EH (cell line): Measurements from ENCODE around the gene AFF2.
"Not testable (repeated sequence)": the region's sequence is repeated elsewhere in the genome, so short reads cannot be mapped to it uniquely, and the experiment has no call there.

ENCODE experiments used
- DNase-seq: peaks from one replicate; pipeline ENCODE4 v3.0.0-alpha.2; 2015; ENCODE audit warnings: low read depth

Gene AFF2

DNA sequence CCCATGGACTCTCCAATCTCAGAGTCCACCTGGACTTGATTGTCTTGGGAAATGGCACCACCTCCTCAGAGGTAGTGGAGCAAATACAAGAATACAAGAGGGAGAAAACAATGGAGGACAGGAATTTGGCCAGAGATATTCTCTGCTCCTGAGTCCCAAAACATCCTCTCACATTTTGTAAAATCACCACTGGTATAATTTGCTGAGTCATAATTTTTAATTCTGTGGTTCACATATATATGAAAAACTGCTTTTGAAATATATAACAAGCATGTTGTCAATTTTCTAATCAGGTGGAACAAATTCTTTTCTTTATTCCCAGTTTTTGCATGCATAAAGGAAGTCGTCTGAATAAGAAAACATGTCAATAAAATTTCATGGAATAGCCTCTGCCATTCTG lies 356.1 kb downstream of the AFF2 start:
- DNase-seq = no peak

- no peak for DNase-seq
Measured at GRCh38 chrX:148865277-148866210, 365.1 kb downstream of the AFF2 start.

DNA sequence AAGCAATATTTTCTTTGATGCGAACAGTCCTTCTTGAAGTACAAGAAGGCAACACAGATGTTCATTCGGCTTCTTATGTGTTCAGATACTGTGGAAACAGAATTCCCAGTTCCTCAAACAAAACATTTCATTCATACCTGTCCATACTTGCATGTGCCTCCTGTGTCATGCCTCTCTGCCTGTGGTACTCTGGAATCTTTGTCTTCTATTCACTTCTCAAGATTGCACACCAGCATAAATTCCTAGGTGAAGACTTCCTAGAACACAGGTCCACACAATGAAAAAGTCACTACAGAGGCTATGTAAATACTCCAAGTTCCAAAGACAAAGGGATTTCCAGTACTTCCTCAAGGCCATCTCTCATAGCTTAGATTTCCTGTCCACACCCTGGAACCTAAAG lies 367.2 kb downstream of the AFF2 start:
- DNase-seq = no peak

DNA sequence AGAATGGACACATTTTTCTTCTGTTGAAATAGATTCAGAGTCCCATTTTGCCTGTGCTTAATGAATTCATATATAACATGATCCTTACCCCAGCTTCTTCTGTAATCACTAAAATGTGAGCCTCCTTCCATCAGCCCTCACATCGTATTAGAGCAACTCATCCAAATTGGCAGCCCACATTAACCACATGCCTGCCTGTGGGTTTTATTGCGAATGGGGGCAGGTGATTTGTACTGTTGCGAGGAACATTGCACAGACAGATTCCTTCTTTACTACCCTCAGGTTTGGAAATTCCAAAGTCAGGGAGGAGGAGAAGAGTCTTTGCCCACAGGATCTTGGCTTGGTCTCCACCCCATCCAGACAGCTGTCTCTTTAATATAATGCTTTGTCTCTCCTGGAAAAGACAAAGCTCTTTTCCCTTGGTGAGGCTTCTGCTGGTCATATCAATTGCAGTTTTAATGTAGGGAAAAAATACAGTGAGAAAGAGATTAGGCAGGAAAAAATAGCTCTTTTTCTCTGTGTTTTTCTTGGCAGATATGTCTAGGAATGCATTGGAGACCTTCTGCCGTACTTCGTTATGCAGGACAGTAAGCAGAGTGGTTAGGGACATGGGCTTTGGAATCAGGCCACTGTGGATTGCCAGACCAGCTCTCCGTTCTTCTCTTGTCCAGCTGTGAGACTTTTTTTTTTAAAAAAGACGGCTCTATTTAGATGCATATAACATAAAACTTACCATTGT lies 371.2 kb downstream of the AFF2 start:
- DNase-seq = peak; percentile 62

DNA sequence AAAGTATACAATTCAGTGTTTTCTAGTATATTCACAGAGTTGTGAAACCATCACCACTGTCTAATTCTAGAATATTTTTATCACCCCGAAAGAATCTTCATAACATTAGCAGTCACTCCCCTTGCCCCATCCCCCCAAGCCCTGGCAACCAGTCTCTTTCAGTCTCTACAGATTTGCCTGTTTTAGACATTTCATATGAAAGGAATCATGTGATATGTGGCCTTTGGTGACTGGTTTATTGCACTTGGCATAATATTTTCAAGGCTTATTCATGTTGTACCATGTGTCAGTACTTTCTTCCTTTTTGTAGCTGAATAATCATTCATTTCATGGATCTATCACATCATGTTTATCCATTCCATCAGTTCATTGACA lies 371.7 kb downstream of the AFF2 start:
- no peak for DNase-seq

DNA sequence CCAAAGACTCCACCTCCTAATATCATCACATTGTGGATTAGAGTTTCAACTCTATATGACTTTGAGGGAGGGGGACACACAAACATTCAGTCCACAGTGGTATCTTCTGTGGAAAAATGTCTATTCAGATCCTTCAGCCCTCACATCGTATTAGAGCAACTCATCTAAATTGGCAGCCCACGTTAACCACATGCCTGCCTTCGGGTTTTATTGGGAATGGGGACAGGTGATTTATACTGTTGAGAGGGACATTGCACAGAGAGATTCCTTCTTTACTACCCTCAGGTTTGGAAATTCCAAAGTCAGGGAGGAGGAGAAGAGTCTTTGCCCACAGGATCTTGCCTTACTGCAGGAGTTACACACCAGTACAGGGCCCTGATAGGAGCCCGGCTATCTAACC lies 372.5 kb downstream of the AFF2 start:
- DNase-seq = no peak

DNA sequence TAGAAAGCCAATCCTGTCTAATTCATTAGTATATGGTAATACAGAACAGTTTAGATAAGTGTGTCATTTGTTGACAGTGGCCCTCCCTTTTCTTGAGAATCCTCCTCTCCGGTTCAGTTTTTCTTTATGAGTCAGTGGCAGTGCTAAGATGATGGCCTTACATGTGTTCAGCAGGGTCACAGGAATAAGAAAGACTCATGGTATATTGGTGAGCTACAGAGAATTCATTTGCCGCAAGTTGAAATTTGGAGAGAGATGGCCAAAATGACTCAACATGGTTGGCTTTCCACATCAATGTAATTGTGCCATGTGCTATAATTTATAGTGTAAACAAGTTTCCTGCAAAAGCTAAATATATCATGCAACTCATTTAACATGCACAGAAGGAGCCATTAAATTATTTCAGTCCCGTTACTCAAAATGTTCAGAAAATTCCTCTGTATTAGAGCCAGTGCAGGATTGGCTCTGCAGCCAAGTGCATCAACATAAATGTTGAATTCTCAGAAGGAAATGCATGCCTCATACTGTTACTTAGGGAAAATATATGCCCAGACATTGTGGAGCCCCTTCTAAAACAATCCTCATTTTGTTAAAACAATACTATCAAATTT lies 374.3 kb downstream of the AFF2 start:
- peak; percentile 51 for DNase-seq

DNA sequence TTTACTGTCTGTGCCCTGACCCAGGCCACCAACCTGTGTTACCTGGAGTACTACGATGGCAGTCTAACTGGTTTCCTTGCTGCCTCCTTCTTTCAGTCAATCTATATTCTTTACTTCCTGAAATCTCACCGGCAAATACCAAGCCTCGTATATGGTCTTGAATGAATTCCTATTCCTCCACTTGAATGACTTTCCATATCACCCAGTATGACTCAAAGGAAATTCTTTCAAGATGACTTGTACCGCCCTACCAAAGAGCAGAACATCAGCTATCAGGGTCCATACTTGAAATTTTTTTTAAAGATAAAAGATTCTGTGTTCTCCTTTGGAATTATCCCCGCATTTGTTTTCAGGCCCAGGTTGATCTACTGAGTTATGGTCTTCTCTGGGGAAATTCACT lies 378.0 kb downstream of the AFF2 start:
- peak; percentile 57 for DNase-seq

DNA sequence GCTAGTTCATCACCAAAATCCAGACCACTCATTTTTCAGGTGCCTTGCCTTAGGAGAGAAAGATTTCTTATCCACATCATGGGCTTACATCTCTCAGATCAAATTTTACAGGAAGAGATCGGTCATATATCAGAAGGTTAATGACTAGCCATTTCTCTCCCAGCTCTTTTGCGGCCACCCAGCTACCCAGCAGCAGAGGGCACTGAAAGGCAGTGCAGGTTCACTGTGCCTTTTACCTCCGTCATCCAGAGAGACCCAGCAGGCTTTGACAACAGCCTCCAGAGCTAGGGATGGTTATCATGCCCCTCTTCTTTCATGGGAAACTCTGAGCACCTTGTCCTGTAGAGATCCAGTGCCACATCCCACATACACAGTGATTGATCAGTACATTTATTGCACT lies 384.8 kb downstream of the AFF2 start:
- DNase-seq = no peak

DNA sequence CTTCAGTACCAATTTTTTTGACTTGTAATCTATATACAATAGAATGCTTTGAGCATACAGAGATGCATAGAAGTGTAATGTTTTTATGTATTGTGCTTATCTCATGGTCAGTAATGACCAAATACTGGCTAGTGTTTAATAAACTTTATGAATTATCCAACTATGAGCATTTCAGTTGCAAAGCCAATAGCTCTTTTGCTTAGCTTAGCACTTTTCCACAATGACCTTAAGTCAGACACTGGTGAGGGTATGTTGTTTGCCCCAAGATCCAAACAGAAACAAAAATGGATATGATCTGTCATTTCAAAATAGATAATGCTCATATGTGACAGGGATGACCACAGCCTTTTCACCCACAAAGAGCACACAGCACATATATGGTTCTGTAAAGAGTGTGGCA lies 393.0 kb downstream of the AFF2 start:
- no peak for DNase-seq

DNA sequence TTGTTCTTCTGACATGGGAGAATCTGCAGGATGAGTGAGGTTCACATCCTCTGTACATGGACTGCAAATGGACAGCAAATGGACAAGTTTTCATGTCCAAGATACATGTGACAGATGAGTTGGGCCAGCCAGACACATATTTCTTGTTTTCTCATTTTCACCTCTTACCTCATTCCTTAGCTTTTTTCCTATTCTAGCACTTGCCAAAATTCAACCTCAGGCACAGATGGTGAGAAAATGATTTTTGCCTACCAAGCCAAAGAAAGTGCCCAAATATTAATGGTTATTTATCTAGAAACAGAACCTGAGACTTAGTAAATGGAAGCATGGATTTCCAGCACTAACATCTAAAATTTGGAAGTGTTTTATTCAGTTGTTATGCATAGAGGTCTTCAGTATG lies 402.2 kb downstream of the AFF2 start:
- DNase-seq = no peak

DNA sequence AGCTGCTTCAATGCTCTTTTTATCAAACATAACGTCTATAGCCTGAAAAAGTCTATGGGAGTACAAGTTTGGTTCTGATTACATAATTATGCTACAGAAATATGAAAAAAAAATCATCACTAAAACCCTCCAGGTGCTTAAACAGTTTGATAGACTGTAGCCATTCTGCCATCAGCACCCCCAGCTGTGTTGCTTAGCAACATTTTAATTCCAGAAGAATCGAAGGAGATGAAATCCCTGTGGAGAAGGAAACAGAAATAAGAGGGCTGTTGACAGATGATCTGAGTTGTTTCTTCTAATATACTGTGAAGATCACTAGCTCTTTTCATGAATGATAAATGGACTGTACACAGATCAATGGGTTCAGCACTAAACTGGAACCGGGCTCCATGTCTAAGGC lies 402.8 kb downstream of the AFF2 start:
- no peak for DNase-seq

DNA sequence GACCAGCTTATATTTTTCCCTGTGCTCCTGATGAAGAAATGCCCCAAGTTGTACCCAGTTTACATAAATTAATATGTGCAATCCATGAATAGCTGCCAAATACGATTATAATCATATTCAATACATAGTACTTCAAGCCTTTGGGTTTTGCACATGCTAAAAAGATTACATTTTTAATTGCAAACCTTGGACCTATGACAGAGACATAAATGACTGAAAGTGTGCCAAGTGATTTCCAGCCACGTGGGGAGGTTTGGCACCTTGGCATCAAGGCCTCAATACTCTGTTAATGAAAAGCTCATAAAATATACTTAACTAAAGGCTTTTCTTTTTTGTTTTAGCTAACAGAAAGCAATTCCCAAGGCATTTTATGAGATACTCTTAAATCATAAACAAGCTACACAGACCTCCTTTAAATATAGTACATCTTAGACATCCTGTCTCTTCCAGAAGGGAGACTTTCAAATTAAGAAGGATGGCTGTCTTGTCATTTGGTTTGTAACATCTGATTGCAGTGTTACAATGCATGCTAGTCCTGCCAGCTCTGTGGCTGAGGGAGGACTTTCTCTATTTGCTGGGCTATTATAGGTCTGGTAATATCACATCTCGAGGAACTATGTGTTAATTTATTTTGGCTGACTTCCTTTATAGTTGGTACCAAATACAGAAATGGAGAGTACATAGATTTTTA lies 404.1 kb downstream of the AFF2 start:
- no peak for DNase-seq

DNA sequence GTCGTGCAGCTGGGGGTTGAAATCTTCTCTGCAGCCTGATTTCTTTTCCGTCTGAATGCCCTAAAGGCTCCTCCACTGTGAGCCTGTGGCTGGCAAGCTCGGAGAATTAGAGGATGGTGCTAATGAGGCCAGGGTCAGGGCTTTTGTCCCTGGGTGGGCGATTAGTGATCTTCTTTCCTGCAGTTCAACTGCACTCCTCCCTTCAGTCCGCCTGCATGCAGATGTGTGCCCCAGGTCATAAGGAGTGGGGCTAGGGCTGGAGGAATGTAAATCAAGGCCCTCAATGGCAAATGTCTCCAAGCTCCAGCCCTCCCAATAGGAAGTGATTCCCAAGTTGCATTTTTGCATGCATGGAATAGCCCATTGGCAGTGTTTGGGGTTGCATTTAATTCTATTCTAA lies 405.0 kb downstream of the AFF2 start:
- no peak for DNase-seq

GRCh38 chrX:148906628-148907027 lies 406.2 kb downstream of the AFF2 start:
- not testable (repeated sequence) for DNase-seq

DNA sequence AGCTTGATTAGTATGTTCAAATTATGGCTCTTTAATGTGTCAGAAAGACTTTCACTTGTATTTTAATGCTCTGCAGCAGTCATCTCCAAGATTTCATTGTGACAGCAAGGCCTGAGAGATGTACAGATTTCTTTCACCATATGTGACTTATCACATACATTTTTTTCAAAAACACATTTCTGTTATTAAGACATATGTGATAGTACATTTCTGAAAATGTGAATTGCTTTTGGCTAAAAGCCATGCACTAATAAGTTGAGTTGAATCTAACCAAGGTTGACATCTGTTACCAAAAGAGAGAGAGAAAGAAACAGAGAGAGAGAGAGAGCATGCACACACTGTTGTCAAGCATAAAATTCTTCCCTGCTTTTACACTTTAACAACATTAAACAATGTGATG lies 409.3 kb downstream of the AFF2 start:
- no peak for DNase-seq

GRCh38 chrX:148913971-148914370 lies 413.6 kb downstream of the AFF2 start:
- no peak for DNase-seq

- DNase-seq = no peak
Measured at GRCh38 chrX:148914783-148915182, 414.4 kb downstream of the AFF2 start.

DNA sequence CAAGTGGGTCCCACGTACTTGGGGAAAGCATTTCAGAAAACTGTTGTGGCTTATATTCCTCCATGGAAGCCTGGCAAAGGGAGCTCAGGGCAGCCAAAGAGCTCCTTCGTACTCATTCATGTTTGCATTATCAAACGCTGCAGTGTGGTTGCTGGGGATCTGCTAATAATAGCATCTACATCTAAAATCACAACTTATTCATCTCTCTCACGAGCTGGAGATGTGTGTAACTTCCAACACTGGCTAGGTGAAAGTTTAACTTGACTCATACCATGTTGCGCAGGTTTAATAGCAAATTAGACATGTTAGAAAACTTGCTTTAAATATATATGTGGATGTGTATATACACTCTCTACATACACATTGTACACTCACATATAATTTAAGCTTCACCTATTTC lies 415.1 kb downstream of the AFF2 start:
- no peak for DNase-seq

GRCh38 chrX:148917441-148917840 lies 417.0 kb downstream of the AFF2 start:
- no peak for DNase-seq

DNA sequence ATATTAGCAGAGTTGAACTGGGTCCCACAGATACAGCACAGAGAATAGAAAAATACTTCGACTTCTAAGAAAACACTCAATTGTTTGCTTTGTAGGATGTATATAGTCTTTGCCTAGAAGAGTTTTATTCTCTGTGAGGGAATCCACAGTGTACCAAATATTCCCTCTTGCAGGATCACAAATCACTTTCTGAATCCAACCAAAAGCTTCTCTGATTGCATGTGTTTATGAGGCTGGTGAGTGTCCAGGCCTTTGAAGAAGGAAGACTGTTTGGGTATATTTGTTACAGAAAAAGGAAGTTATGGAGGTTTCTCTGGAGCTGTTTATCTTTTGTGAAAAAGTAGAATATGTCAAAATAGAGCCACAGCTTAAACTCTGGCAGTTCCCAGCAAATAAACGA lies 423.2 kb downstream of the AFF2 start:
- no peak for DNase-seq

DNA sequence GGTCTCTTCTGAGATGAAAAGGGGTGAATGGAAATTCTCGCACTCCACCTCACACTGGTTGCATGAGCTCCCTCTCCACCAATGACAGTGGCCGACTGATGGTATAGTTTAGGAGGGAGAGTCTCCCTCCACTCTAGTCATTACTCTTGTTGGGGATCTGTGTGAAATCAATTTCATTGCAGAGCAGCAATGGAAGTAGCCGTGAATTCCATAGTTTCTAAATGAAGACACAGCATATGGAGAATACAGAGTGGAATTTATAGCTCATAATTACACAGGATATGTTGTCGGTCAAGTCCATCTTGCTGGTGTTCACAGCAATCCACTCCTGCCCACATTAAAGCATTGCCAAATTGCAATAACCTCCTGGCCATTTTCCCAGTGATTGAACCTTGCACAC lies 426.0 kb downstream of the AFF2 start:
- DNase-seq = no peak
